Lower leg skin (tissue), 3 donors: ENCODE data around the gene ZFYVE28.

Source experiments
- POLR2A ChIP-seq, 2 donors: fragments of 450-650 bp; IDR thresholded peaks; one replicate each; pipeline ENCODE4 v1.6.1; 2016 to 2017; ENCODE audit warnings: antibody characterized with exemption in 2 of 2, mild to moderate bottlenecking in 1 of 2, moderate library complexity in 1 of 2
- TF ChIP-seq, protein P1 (sequence below), 3 donors: fragments of 450-650 bp; IDR thresholded peaks; one replicate each; pipeline ENCODE4 v1.5.1; 2016; ENCODE audit warnings: antibody characterized with exemption in 3 of 3, mild to moderate bottlenecking in 3 of 3, moderate library complexity in 2 of 3

DNA sequence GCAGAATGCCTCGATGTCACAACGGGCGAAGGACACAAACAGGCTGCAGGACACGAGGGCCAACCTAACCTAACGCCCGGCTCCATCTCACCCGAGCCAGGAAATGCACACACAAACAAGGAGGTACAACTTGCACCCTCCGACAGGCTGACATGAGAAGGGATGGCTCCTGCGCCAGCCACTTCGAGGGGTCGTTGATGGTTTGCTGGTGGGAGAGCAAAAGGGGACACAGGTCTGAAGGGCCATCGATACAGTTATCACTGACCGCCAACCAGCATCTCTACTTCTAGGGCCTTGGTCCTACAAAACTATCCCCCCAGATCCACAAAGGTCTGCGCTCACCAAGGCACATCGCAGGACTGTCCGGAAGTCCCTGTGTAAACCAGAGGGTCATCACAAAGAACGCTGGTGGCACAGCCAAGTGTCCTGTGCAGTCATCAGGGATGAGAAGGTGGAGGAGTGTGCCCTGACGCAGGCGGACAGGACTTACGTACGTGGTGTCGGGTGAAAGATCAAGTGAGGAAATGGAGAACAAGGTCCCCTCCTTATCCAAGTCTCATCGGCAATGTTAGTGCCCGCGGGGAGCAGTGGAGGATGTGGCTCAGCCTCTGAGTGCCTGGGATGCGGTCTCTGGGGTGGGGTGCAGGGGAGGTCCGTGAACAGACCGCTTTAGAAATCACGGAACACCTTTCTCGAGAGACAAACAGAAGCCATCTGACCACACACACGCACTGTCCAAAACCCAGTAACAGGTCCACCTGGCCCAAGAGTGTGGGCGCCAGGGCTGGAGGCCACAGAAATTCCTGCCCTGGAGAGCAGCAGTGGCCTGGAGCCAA, 163.6 kb downstream of the ZFYVE28 start:
- TF ChIP-seq, protein P1, sequence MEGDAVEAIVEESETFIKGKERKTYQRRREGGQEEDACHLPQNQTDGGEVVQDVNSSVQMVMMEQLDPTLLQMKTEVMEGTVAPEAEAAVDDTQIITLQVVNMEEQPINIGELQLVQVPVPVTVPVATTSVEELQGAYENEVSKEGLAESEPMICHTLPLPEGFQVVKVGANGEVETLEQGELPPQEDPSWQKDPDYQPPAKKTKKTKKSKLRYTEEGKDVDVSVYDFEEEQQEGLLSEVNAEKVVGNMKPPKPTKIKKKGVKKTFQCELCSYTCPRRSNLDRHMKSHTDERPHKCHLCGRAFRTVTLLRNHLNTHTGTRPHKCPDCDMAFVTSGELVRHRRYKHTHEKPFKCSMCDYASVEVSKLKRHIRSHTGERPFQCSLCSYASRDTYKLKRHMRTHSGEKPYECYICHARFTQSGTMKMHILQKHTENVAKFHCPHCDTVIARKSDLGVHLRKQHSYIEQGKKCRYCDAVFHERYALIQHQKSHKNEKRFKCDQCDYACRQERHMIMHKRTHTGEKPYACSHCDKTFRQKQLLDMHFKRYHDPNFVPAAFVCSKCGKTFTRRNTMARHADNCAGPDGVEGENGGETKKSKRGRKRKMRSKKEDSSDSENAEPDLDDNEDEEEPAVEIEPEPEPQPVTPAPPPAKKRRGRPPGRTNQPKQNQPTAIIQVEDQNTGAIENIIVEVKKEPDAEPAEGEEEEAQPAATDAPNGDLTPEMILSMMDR (IDR thresholded peaks at IDR 0.05): no peak
- TF ChIP-seq POLR2A (IDR thresholded peaks at IDR 0.05): no peak
